GM21515 (cell line): Measurements from ENCODE around the gene ANKRD23.
"Not testable (repeated sequence)": the region's sequence is repeated elsewhere in the genome, so short reads cannot be mapped to it uniquely, and the experiment has no call there.

Source experiments
- ATAC-seq: cut with Tn5 transposase; IDR thresholded peaks from one replicate; pipeline ENCODE4 v1.9.1; 2021; ENCODE audit not compliant: unreplicated experiment

ANKRD23 gene

GRCh38 chr2:96801005-96801785 lies 42.6 kb downstream of the ANKRD23 start:
- ATAC-seq = peak; percentile 86

DNA sequence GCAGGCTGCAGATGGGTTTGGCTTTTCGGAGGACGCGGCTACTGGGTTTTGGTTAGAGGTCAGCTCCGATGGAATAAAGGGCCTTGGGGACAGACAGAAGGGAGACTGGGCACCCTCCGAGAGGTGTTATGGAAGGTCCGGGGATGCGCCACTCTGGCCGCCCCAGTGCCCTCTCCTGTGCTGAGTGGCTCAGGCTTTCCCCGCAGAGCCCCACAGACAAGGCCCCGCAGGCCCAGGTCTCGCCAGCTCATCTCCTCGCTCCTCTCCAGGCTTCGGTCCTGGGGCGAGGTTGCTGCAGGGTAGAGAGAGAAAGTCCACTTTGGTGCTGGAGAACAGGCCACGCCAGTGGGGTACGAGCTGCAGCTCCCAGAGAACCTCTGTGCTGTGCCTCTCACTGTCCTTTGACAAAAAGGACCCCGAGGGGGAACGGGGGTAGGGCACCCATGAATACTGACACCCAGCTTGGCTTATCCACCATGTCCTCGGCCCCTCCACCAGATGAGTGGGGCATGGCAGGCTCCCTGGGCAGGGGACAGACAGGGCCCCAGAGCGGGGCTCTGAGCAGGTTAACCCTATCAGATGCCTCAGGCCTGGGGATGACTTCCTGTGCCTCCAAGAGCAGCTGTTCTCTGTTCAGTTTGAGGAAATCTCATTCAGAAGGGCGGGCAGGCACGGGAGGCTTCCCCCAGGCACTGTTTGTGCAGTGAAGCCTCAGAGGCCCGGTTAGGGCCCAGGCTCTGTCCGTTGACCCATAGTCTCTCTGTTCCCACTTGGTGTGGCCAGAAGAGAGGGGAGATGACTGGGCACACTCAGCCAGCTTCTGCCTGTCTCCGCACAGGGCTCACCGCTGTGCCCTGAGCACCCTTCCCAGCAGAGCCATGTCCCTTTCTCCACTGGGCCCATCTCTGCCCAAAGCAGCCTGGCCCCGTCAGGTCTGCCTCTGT lies 43.5 kb downstream of the ANKRD23 start:
- ATAC-seq = no peak

DNA sequence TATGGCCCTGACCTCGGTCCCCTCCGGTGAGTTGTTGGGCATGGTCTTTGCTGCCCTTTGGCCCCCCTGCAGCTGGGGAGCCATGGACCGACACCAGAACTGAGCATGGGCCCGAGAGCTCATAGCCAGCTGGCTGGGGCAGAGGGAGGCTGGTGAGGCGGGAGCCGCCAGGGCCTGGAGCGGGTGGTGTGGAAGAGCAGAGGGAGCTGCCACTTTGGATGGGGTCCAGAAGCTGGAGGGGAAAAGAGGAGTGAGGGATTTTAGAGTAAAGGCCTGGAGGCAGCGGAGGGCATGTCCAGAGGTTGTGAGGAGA lies 44.2 kb downstream of the ANKRD23 start:
- ATAC-seq = no peak

GRCh38 chr2:96798733-96799622 lies 44.8 kb downstream of the ANKRD23 start:
- no peak for ATAC-seq

DNA sequence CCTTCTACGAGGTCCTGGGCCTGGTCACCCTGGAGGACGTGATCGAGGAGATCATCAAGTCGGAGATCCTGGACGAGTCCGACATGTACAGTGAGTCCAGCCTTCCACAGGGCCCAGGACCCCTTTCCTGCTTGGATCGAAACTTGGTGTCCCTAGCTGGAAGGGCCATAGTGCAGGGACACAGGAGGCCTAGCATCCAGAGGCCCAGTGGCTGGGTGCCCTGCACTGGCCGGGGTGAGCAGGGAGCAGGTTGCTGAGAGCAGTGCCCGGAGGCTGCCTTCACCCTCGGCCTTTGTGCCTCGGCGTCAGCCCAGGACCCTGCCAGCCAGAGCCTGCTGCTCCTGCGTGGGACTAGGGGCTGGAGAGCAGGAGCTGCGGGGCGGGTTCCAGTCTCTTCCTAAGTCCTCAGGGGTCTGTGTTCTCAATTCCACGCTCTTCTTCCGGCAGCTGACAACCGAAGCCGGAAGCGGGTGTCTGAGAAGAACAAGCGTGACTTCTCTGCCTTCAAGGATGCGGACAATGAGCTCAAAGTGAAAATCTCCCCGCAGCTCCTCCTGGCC lies 46.7 kb downstream of the ANKRD23 start:
- no peak for ATAC-seq

GRCh38 chr2:96796497-96796896 lies 47.3 kb downstream of the ANKRD23 start:
- not testable (repeated sequence) for ATAC-seq

DNA sequence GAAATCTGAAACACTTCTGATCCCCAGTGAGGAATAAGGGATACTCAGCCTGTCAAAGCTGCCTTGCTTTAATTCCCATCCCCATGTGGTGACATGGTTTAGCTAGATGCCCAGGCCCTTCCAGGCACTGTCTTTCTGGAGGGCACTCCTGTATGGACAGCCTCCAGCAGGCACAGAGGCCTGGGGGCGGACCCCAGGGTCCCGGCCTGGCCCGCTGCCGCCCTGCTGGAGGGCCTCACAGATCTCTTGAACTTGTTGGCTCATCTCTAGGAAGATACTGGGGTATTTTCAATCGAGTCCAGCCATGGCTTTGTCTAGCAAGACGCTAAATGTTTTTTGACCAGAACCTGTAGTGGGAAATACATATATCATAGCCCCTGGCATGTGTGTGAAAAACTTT lies 48.7 kb downstream of the ANKRD23 start:
- no peak for ATAC-seq

DNA sequence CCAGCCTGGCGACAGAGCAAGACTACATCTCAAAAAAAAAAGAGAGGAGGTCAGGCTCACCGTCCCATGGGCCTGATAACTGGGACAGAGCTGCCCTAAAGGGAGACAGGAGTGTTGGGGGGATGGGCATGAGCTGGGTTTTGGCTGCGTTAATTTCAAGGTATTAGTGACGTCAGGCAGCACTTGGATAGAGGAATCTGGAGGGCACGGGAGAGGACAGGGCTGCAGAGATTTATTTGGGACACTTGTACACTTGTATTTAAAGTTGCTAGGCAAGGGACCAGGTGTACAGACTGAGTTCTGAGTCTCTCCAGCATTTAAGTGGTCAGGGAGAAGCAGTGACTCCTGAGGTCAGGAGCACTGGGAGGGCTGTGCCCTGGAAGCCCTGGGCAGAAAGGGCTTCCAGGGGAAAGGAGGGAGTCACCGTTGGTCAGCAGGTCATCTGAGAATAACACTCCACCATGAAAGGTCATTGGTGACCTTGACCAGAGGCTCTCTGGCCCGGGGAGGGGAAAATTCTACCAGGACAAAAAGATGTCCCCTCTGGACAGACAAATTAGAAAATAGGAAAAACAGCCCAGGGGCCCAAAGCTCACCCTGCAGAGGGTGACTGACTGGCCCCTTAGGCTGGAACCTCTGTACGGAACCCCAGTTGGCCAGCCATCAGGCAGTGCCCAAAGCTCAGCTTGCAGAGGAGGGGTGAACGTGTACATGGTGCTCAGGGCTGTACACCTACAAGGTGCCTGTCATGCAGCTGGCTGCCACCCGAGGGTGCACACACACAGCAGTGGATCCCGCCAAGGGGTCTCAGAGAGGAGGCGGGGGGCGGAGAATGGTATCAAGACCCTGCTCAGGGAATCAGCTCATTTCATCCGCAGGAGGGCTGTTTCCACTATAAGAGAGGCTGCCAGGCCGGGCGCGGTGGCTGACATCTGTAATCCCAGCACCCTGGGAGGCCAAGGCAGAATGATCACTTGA lies 50.8 kb downstream of the ANKRD23 start:
- ATAC-seq = no peak

GRCh38 chr2:96789245-96789617 lies 54.6 kb downstream of the ANKRD23 start:
- no peak for ATAC-seq

DNA sequence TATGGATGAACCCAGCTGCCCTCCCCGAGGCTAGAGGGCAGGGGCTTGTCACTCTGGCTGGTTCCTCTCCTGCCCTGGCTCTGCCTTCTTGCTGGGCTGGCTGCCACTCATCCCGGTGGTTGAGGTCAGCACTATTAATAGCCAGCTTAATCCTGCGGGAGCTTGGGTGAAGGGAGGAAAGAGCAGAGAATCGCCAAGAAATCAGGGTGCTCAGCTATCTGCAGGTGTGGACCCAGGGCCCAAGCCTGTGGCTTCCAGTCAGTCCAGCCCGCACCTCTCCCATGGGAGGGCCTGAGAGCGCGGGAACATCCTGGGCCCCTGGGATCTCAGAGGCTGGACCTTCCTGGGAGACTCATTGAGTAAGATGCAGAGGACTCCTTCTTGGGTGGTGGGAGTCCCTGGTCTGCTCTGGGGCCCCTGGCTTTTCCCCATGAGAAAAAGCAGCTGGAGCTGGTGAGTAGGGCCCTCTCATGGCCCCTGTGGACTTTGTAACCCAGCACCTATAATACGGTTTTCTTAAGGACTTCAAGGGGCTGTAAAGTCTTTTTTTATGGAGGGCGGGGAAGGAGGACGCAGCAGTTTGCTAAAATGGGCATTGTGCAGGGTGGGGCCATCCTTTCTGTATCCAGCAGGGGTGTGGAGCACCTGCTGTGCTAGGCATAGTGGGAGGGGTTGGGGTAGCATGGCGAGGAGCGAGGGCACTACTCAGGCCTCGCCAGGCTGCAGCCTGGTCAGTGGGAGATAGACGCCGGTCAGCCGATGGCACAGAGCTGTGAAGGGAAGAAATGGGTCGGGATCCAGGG lies 55.2 kb downstream of the ANKRD23 start:
- no peak for ATAC-seq
